DND-41 (cell line): Measurements from ENCODE around the gene INO80D.

ENCODE experiments used
- ATAC-seq: fragments of 200-7000 bp; cut with Tn5 transposase; 3 replicates; pipeline ENCODE4 v1.9.1; 2021; ENCODE audit warnings: low read depth; ENCODE audit not compliant: insufficient read depth
- DNase-seq: peaks from one replicate; pipeline ENCODE4 v3.0.0-alpha.2; 2020
- H2AFZ ChIP-seq: 2 replicates; pipeline ENCODE4 v1.6.0; 2012; ENCODE audit warnings: low read depth, low read length
- H3K27ac ChIP-seq: 2 replicates; pipeline ENCODE4 v1.5.1; 2012; ENCODE audit warnings: low read length, inconsistent platforms
- H3K27me3 ChIP-seq: fragments of 200-600 bp; sonication (generic); 2 replicates; pipeline ENCODE4 v1.6.0; 2012; ENCODE audit warnings: low read length, mild to moderate bottlenecking, inconsistent platforms; ENCODE audit not compliant: insufficient read depth, poor library complexity
- H3K36me3 ChIP-seq: 2 replicates; pipeline ENCODE4 v1.5.1; 2012; ENCODE audit warnings: low read length, inconsistent platforms; ENCODE audit not compliant: insufficient read depth
- H3K4me1 ChIP-seq: 2 replicates; pipeline ENCODE4 v1.5.1; 2012; ENCODE audit warnings: mild to moderate bottlenecking, low read length; ENCODE audit not compliant: insufficient read depth
- H3K4me2 ChIP-seq: 2 replicates; pipeline ENCODE4 v1.6.0; 2012; ENCODE audit warnings: mild to moderate bottlenecking, moderate library complexity, low read length, inconsistent platforms; ENCODE audit not compliant: insufficient read depth
- H3K4me3 ChIP-seq, 2 experiments: fragments of 200-600 bp in 1 of 2; shearing (Covaris generic) in 1 of 2; 2 replicates each; pipeline ENCODE4 v1.5.1; 2012 to 2016; ENCODE audit warnings: inconsistent platforms in 2 of 2, low read length in 2 of 2, mild to moderate bottlenecking in 2 of 2, low read depth in 1 of 2, moderate library complexity in 1 of 2
- H3K79me2 ChIP-seq: 2 replicates; pipeline ENCODE4 v1.6.0; 2012; ENCODE audit warnings: low read length, inconsistent platforms; ENCODE audit not compliant: insufficient read depth
- H3K9ac ChIP-seq: 2 replicates; pipeline ENCODE4 v1.6.0; 2012; ENCODE audit warnings: low read depth, mild to moderate bottlenecking, inconsistent platforms, low read length, moderate library complexity
- H3K9me3 ChIP-seq: 2 replicates; pipeline ENCODE4 v1.5.1; 2012; ENCODE audit warnings: low read length, moderate library complexity, mild to moderate bottlenecking, inconsistent platforms; ENCODE audit not compliant: insufficient read depth, severe bottlenecking
- H4K20me1 ChIP-seq: 2 replicates; pipeline ENCODE4 v1.6.0; 2012; ENCODE audit warnings: low read length; ENCODE audit not compliant: insufficient read depth
- CTCF ChIP-seq: IDR thresholded peaks from 2 replicates; pipeline ENCODE4 v1.5.1; 2012; ENCODE audit warnings: borderline replicate concordance, low read length, moderate library complexity, mild to moderate bottlenecking; ENCODE audit not compliant: poor library complexity, severe bottlenecking; ENCODE audit errors: extremely low read depth
- EZH2 ChIP-seq: IDR thresholded peaks from 3 replicates; pipeline ENCODE4 v1.6.1; 2012; ENCODE audit warnings: borderline replicate concordance, low read depth, mild to moderate bottlenecking, moderate library complexity, low read length, inconsistent platforms; ENCODE audit not compliant: severe bottlenecking

The INO80D gene

GRCh38 chr2:205964111-205964761 is 121.7 kb downstream of the INO80D start:
- H3K4me1 ChIP-seq, result no peaks in the 10 kb centered on the region
- H3K9me3 ChIP-seq, result no peaks in the 10 kb centered on the region
- H3K9ac ChIP-seq, result no peak overlapping the region

DNA sequence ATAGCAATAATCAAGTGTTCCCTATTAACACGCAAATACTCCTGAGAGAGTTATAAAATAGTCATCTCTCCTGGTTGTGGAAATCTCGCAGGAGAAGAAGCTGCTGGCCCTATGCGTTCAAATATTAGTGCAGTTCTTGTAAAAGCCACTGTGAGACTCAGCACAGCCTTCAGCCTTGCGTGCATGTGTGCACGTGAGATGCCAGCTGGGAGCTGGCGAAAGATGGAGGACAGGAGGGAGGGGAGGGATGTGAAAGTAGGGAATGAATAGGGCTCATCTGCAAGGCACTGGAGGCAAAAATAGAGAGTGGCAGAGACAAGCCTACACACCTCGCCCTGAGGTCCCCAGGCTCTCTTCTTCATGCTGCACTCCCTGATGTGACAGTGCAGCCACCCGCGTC is 126.5 kb downstream of the INO80D start:
- Histone ChIP-seq H3K36me3 (no peaks in the 10 kb centered on the region), H3K9me3 (no peaks in the 10 kb centered on the region), H3K9ac (no peak overlapping the region), H3K27me3 (no peaks in the 10 kb centered on the region), H3K4me3 (no peak overlapping the region), H4K20me1 (no peaks in the 10 kb centered on the region), H3K79me2 (no peaks in the 10 kb centered on the region), H3K27ac (no peak overlapping the region), H3K4me1 (no peaks in the 10 kb centered on the region), H2AFZ (no peak overlapping the region), H3K4me2 (no peak overlapping the region)
- ATAC-seq (no peak), DNase-seq (no peak)
- no peak for TF ChIP-seq EZH2
- no peak for TF ChIP-seq CTCF

More at GRCh38 chr2:205964111-205964761, 121.7 kb downstream of the INO80D start:
- Histone ChIP-seq H2AFZ (no peak overlapping the region), H4K20me1 (no peaks in the 10 kb centered on the region), H3K27me3 (peaks cover 7% of the 10 kb centered on the region), H3K27ac (no peak overlapping the region), H3K36me3 (no peaks in the 10 kb centered on the region), H3K4me2 (no peak overlapping the region), H3K4me3 (no peak overlapping the region), H3K79me2 (no peaks in the 10 kb centered on the region)
- ATAC-seq (no peak), DNase-seq (no peak)
- no peak for TF ChIP-seq CTCF
- TF ChIP-seq EZH2, result no peak

DNA sequence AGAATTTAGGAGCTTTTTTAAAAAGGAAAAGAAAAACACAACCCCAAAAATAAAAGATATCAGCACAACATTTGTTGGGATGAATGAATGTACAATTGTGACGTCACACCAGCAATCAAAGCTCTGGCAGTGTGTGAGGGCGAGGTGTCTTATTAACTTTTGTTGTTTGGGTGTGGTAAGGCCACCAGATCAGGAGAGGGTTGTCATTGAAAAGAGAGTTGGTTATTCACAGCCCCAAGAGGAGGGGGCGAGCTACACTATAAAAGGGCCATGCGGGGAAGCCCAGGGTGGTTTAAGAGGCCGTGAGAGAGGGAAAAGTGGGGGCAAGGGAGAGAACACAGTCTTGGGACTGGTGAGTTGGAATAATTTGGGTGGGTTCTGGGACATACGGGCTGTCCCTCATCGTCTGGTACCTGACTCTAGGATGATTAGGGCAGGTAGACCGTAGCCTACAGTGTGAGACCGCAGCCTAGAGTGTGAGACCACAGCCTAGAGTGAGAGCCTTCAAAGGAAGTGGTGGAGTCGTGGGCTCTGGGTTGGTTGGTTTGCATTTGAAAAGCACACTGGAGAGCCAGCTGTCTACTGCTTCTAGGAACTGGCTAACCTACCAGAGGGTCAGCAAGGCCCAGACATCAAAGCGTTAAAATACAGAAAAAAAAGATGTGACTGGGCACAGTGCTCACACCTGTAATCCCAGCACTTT is 128.4 kb downstream of the INO80D start:
- no peaks in the 10 kb centered on the region for H4K20me1 ChIP-seq
- no peaks in the 10 kb centered on the region for H3K27me3 ChIP-seq
- H3K79me2 ChIP-seq, result no peaks in the 10 kb centered on the region
- H3K4me3 ChIP-seq, result no peak overlapping the region
- peak; percentile 68 for ATAC-seq
- TF ChIP-seq CTCF, result no peak
- TF ChIP-seq EZH2, result no peak
- H3K27ac ChIP-seq, result no peak overlapping the region
- no peak overlapping the region for H2AFZ ChIP-seq
- H3K36me3 ChIP-seq, result no peaks in the 10 kb centered on the region
- no peaks in the 10 kb centered on the region for H3K9me3 ChIP-seq
- no peaks in the 10 kb centered on the region for H3K4me1 ChIP-seq
- no peak overlapping the region for H3K9ac ChIP-seq
- no peak for DNase-seq
- H3K4me2 ChIP-seq, result no peak overlapping the region
